Fibroblast of pulmonary artery (primary cell): Measurements from ENCODE around the gene BIN1.

ENCODE experiments used
- DNase-seq: peaks from one replicate; pipeline ENCODE4 v3.0.0-alpha.2; 2010; ENCODE audit warnings: low read depth
- H3K4me3 ChIP-seq: replicated peaks from 2 replicates; pipeline ENCODE4 v1.5.1; 2011; ENCODE audit warnings: low read depth, mild to moderate bottlenecking, control low read depth, low read length, moderate library complexity
- TF ChIP-seq, protein P1 (sequence below): IDR thresholded peaks from 2 replicates; pipeline ENCODE4 v1.5.1; 2011; ENCODE audit warnings: mild to moderate bottlenecking, control low read depth, low read length, inconsistent platforms; ENCODE audit errors: missing control alignments

BIN1 gene

DNA sequence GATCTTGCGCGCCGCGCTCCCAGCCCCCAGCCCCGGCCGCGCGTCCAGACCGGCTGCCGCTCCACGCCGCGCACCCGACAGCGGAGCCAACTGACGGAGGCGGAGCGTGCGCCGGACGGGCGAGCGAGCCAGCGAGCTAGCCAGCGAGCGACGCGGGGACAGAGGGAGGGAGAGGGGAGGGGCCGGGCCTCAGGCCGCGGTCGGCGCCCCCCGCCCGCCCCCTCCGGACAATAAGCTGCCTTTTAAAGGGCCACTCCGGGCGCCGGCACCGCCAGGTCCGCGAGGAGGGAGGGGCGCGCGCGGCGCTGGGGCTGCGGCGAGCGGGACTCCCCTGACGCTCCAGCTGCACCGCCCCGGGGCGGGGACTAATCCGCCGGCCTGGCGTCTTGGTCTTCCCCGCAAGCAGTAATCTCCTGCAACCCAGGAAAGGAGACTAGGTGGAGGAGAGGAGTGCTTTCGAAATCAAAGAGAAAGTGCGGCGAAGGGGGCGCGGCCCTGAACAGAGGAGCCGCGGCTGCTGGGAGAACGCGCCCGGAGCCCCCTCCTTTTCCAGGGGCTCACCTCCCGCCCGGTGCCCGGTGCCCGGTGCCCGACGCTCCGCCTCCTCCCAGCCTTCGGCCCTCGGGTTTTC is at the start of gene BIN1:
TSS of gene BIN1 (minus strand) at position 164 of the 631 bp plus-strand sequence. CDS start 211 bp downstream, outside the sequence.
- peak within 1 kb of the TSS; percentile 79 for H3K4me3 ChIP-seq
- TF ChIP-seq, protein P1, sequence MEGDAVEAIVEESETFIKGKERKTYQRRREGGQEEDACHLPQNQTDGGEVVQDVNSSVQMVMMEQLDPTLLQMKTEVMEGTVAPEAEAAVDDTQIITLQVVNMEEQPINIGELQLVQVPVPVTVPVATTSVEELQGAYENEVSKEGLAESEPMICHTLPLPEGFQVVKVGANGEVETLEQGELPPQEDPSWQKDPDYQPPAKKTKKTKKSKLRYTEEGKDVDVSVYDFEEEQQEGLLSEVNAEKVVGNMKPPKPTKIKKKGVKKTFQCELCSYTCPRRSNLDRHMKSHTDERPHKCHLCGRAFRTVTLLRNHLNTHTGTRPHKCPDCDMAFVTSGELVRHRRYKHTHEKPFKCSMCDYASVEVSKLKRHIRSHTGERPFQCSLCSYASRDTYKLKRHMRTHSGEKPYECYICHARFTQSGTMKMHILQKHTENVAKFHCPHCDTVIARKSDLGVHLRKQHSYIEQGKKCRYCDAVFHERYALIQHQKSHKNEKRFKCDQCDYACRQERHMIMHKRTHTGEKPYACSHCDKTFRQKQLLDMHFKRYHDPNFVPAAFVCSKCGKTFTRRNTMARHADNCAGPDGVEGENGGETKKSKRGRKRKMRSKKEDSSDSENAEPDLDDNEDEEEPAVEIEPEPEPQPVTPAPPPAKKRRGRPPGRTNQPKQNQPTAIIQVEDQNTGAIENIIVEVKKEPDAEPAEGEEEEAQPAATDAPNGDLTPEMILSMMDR: no peak
- peak; percentile 92 for DNase-seq

DNA sequence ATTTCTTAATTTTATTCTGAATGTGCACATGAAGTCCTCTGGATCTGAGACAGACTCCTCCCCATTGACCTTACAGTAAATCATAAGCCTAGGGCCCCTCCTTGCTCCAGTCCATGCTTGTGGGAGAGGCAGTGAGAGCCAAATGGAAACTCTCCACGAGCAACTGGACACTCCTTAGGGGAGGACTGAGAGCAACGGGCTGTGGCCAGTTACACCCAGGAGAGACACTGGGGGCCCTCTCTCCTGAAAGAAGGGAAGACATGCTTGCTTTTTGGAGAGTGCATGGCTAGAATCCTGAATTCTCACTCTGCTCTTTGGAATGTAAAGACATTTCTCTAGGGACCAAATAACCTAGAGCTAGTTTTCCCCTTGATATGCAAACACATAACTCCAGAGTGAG is 49.0 kb upstream of the BIN1 start:
- TF ChIP-seq, protein P1: no peak
- peak; percentile 61 for DNase-seq
- H3K4me3 ChIP-seq: no peak overlapping the region

- TF ChIP-seq, protein P1: no peak
- peak; percentile 60 for DNase-seq
- no peak overlapping the region for H3K4me3 ChIP-seq
Observed at GRCh38 chr2:127155028-127155581, 48.2 kb upstream of the BIN1 start.

- no peak for DNase-seq
- TF ChIP-seq, protein P1: no peak
- no peak overlapping the region for H3K4me3 ChIP-seq
Observed at GRCh38 chr2:127154396-127154795, 47.4 kb upstream of the BIN1 start.

DNA sequence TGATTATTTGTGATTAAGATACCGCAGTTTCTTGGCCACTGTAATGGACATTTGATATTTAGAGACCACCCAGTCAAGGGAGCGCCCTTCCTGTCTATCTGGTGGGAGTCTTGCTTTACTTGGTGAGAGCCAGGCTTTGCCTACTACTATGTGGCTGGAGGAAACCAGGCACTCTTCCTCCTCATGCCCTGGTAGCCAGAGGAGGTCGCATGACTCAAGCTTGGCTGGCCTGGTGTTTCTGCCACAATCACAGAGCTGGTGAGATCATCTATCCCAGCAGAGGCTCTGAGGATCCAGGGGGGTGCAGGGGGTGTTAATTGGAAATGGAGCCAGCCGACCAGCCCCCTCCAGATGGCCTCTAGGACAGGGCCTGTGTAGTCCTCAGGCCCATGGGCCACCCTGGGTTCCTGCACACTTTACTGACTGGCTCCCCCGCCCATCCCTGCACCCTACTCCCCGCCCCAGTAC is 46.8 kb upstream of the BIN1 start:
- H3K4me3 ChIP-seq: no peak overlapping the region
- peak; percentile 80 for DNase-seq
- TF ChIP-seq, protein P1: no peak

DNA sequence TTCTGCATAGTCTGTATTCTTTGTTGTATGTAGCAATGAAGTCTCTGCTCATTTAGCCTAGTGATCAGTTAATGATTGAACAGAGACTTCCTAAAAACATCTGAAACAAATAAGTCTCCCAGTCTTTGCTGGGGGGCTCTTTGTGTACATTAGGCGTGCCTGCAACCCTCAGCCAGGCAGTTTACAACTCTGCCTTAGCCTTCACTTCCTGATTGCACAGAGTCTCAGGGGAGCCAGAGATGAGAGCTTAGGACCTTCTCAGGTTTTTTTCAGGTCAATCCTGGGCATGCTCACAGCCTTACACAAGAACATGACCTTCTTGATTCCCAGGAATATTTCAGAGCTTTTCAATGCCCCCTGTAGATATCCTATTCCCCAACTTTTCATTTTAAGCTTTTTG is 44.0 kb upstream of the BIN1 start:
- TF ChIP-seq, protein P1: no peak
- no peak overlapping the region for H3K4me3 ChIP-seq
- DNase-seq: no peak

DNA sequence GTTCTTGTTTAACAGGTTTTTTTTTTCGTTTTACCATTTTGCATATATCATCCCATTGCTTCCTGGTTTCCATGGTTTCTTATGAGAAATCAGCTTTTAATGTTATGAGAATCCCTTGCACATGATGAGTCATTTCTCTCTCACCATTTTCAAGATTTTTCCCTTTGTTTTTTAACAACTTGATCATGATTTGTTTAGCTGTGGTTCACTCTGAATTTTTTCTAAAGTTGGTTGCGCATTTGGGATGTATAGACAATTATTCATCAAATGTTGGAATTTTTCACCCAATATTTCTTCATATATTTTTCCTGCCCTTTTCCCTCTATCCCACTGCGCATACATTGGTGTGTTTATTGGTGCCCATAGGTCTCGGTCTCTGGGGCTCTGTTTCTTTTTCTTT is 42.4 kb upstream of the BIN1 start:
- peak; percentile 90 for DNase-seq
- TF ChIP-seq, protein P1: no peak
- H3K4me3 ChIP-seq: no peak overlapping the region
